SW 1271 (cell line): ENCODE data around the gene SRSF5.
"Not testable (repeated sequence)": the region's sequence is repeated elsewhere in the genome, so short reads cannot be mapped to it uniquely, and the experiment has no call there.

Experiments
- DNase-seq, 2 experiments: peaks; one replicate each; lab custom pipeline; 2025; lab: John Stamatoyannopoulos, UW

Gene SRSF5

DNA sequence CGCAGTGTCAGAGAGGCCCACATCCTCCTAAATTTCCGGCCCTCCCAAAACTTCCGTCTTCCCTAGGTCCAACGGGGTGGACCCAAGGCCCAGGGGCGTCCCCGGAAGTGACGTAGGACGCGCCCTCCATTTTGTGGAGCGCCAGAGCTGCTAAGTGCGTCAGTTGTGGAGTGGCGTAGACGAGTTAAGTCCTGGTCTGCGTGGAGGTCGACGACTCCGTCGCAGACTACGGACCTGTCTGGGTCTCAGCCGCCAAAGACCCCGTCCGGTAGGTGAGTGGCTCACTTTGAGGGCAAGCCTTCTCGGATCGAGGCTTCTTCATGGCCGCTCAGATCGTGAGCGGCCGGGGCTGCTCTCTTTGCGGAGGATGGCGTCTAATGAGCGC, at the start of gene SRSF5:
Gene SRSF5 (plus strand): TSS at position 159 of the 385 bp plus-strand sequence. CDS start 1,015 bp downstream, outside the sequence.
- peak; percentile 92 to 95 for DNase-seq

DNA sequence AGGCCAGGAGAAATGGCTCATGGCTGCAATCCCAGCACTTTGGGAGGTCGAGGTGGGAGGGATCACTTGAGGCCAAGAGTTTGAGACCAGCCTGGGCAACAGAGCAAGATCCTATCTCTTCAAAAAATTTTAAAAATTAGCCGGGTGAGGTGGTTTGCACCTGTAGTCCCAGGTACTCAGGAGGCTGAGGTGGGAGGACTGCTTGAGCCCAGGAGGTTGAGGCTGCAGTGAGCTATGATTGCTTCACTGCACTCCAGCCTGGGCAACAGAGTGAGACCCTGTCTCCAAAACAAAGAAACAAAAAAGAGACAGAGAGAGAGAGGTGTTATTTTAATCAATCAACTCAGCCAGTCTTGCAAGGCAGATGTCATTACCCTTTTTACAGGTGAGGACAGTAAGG, 48.3 kb upstream of the SRSF5 start:
- not testable (repeated sequence) for DNase-seq

DNA sequence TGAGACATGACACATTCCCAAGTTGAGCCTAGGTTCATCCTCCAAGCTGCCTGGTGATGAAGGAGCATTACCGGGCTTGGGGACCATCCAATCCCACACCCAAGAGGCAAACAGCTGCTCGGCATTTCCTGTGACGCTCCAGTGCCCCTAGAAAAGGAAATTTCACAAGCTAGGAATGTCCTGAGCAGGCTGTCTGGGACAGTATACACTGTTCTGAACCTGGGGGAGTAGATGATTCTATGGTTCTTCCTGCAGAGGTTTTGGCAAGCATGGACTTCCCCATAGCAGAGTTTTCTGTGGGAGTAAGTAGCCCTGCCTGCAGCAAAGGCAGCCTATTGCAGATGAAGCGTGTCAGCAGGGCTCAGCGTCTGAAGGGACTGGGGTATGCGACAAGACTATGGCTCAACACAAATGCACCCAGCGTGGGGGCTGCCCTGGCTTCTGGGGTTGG, 47.4 kb upstream of the SRSF5 start:
- DNase-seq = no peak

DNA sequence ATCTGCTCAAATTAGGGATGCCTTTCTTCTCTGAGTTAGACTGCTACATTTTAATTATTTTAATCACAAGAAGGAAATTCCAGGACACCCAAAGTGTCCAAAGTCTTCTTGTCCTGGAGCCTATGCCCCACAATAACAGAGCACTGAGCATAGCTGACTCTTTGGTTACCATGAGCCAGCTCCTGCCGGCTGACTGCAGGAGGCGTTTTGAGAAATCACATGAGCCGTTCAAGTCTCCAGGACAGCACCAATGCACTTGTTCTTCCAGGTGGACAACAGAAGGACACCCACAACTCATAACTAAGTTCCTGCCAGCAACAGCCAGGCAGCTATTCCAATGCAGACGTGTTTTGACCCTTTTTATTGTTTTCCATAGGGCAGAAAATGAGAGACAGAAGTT, 46.0 kb upstream of the SRSF5 start:
- no peak for DNase-seq

DNA sequence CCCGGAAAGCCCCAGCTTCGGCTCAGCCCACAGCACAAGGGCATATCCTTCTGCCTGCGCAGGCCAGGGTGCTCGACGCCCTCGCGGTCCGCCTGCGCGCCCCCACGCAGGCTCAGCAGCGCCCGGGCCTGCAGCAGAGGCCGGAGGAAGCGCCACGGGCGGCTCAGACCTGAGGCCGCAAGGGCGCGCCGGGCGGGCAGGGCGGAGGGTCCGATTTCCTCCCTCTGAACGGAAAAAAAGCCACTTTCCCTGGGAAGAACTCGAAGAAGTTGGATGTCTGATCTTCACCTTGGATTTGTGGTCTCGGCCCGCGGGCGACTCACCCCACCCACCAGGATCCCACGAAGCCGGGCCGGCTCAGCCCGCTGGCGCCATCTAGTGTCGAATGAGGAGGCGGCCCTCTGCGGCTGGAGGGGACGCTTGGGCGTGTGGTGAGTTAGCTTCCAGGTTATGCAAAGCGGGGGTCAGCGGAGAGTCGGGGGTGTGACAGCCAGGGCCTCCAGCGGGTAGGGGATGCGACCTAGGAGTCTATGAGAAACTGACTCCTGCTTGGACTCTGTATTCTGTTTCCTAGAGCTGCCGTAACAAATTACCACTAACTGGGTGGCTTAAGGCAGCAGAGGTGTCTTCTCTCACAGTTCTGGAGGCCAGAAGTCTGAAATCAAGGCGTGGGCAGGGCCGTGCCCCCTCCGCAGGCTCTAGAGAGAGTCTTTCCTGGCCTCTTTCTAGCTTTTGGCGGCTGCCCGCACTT, 40.0 kb upstream of the SRSF5 start:
- DNase-seq = peak in 1 of 2 experiments; percentile 60

DNA sequence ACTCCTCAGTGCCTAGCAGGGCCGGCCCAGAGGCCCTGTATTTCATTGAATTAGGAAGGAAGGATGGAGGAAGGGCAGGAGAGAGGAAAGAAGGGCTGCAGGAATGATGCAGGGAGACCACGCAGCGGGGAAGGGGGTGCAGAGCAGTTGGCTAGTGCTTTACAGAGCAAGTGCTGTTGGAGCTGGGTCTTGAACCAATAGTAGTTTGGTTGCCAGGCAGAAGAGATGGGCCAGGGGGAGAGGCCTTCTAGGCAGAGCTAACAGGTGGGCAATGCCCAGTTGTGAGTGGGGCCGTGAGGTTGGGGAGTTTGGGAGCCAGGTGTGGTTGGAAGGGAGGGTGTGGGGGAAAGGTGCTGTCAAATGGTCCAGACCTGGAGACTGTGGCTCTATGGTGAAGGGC, 39.1 kb upstream of the SRSF5 start:
- DNase-seq = no peak

DNA sequence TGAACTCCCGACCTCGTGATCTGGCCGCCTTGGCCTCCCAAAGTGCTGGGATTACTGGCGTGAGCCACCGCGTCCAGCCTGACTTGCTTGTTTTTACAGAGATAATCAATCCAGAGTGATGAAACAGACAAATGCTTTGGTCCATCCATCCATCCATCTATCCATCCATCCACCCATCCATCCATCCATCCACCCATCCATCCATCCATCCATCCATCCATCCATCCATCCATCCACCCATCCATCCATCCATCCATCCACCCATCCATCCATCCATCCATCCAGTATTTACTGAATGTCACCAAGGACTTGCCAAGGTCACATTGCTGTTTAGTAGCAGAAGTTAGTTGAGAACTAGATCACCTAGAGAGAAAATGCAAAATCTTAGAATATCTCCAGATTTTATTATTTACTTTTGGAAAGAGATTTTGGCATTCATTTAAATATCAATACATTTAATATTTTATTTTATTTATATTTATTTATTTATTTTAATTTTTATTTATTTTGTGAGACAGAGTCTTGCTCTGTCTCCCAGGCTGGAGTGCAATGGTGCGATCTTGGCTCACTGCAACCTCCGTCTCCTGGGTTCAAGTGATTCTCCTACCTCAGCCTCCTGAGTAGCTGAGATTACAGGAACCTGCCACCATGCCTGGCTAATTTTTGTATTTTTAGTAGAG, 34.9 kb upstream of the SRSF5 start:
- DNase-seq = not testable (repeated sequence)

DNA sequence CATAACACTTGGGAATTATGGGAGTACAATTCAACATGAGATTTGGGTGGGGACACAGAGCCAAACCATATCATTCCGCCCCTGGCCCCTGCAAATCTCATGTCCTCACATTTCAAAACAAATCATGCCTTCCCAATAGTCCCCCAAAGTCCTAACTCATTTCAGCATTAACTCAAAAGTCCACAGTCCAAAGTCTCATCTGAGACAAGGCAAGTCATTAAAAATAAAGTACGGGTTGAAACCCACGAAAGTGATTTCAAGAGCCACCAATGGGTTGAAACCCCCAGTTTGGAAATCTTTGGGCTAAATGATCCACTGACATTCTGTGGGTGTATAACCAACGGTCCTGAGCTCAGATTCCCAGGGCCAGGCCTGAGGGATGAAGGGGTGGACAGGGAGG, 30.5 kb upstream of the SRSF5 start:
- not testable (repeated sequence) for DNase-seq

DNA sequence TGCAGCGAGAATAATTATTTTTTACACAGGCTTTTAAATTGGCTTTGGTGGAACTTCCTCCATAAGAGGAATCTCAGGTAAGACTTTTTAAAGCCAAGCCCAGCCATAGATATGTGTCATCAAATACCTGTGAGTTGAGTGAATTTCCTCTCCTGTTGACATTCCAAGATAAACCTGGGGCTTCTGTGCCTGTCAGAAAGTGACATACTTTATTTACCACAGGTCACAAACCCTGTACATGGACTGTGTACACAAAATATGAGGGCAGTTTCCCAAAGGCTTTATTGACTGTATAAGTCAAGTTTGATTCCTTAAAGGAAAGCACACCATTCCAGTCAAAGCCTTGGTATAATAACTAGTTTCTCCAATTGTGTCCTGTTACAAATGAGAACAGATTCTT, 25.9 kb upstream of the SRSF5 start:
- no peak for DNase-seq

DNA sequence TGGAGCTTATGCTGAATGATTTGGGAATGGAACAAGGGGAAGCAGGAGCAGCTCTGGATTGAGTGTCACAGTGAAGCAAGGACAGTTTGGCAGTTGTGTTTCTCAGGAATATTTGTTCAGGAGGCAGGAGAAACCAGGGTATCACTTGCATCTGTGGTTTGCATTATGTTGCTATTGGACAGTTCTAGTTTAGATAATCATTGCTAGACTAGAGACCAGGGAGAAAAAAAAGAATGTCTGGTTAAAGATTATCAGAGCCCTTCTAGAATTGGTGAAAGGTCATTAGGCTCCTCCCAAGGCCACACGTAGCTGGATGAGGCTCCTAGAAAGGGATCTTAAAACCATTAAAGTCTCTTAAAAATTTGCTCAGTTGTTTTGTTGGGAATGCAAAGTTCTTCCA, 17.0 kb upstream of the SRSF5 start:
- DNase-seq = no peak

DNA sequence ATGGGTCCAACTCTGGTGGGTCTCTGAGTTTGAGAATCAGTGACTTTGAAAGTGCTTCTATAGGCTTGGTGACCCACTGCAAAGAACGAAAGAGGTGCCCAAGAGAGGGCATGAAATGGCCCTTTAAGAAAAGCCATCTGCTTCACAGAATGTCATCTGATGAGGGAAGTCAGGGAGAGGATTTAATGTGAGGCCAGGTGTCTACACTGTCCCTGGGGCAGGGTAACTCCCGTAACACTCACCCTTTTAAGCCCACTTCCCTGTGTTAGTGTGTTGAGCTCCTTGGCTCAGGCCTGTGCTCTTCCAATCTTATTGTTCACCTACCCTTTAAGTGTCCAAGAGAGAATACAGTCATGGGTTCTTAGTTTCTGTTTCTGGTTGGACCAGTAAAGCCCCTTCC, 16.4 kb upstream of the SRSF5 start:
- no peak for DNase-seq

DNA sequence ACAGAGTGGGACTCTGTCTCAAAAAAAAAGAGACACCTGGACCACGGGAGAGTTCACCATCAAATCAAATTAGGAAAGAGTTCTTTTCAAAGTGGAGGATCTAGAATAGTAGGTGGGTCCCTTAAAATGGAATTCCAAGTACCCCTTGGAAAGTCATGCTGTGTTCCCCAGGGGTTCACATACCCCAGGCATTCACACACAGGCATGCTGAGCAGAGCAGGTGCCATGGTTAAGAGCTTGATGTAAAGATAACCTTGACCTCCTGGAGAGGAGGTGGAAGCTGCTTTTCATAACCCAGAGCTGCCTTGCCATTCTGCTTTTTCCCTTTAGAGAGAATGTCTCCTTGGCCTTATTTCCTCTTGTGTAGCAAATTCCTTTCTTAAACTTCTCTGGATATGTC, 14.2 kb upstream of the SRSF5 start:
- no peak for DNase-seq

DNA sequence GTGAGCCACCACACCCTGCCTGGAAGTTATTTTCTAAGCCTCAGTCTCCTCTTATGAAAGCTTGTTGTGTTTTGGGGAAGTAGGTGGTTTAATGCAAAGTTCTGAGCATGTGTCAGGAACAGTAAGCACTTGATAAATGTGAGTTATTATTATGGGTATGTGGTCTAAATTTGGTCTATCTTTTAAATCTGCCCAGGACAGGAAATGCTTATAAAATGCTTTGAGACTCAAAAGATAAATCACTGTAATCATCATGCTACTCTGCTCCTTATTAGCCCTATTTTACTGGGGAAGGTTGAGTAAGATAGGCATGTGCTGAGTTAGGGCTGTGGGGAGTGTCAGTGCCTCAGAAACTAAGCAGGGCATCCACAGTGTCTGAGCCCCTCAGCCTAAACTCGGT, 13.1 kb upstream of the SRSF5 start:
- DNase-seq = no peak

DNA sequence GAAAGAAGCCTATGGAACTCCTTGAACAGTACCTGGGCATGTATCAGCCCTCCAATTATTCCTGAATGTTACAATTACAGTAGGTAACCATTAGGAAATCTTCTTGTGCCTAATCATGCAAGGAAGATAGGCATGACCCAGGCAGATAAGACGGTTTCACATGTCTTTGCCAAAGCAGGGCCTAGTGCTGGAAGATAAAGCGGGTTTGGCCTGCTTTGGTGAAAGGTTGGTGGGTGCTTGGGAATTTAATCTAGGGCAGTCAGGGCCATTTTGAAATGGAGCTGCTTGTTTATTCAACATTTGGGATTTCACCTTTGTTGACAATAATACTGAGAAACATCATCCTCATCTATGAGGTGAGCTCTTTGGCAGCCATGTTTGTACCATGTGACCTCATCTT, 12.5 kb upstream of the SRSF5 start:
- DNase-seq = no peak

DNA sequence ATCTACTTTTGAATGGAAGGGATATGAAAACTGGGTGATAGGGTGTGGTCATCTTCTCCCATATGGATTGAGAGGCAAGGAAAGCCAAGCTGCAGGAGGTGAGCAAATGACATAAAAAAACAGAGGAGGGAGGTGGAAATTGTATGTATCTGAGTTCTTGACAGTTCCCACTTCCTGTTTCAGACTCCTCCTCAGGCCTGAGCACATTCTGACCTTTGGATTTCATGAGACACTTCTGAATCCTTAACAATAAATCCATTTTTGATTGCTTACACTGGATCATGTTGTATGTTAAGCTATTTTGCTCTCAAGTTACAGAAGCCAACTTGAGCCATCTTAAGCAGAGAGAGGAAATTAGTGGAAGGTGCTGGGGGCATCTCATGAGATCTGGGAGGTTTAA, 11.6 kb upstream of the SRSF5 start:
- no peak for DNase-seq

DNA sequence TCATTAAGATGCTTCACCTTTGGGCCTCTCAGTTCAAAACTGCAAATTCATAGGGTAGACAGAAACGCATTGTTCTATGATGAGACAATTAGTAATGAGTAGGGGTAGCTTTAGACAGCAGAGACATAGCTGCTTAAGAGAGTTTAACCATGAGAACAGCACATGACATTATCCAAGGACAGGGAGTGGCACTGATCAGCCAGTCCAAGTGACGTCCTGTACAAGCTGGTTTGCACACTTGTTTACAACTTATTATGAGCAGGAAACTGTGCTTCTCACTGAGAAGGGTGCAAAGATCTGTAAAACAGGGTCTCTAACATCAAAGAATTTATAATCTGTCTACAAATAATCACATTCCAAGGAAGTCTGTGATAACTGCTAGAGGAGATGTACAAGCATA, 11.2 kb upstream of the SRSF5 start:
- DNase-seq = no peak

DNA sequence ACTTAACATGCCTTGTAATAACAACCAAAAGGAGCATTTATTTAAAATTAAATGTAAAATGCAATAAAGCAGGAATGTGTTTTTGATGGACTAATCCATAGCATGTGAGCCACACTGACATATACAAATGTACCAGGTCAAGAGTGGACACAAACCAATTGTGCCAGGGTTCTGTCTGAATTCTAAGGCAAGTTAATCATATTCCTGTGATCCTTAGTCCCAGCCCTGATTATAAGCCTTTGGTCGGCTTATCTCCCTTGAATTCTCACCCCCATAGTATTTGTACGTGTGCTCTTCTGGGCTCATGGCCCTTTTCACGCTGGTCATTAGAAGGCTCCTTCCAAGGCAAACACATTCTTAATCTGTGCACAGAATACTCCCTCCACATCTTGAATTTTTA, 10.6 kb upstream of the SRSF5 start:
- DNase-seq = no peak

DNA sequence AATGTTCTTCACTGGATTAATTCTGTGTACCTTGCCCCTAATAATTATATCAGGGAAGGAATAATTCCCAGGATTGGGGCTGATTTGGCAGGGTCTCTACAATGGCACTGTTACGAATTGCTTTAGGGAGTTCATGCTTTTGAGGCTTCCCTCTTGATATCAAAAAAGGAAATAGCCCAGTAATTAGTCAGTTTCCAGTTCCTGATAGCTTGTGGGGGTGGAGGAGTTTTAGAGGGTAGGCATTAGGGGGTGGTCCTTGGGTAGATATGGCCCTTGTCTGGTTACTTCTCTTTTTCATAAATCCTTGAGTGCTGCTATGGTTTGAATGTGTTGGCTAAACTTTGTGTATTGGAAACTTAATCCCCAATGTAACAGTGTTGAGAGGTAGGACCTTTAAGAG, 6.1 kb upstream of the SRSF5 start:
- DNase-seq = no peak

DNA sequence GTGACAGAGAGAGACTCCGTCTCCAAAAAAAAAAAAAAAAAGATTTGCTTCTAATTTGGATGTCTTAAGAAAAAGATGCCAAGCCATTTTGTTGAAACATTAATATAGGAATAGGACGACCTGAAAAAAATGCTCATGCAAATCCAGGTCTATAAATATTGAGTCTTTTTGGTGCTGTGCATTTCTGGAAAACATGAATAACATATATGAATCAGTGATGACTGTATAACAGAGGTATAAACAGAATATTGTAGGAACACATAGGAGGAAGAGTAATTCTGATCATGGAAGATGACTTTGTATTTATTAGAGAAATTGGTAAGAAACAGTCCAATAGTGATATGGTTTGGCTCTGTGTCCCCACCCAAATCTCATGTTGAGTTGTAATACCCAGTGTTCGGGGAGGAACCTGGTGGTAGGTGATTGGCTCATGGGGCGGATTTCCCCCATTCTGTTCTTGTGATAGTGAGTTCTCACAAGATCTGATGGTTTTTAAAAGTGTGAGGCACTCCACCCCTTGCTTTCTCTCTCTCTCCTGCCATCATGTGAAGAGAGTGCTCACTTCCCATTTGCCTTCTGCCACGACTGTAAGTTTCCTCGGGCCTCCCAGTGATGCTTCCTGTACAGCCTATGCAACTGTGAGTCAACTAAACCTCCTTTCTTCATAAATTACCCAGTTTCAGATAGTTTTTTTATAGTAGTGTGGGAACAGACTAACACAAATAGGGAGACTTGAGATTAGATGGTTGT, 3.0 kb upstream of the SRSF5 start:
- no peak for DNase-seq

DNA sequence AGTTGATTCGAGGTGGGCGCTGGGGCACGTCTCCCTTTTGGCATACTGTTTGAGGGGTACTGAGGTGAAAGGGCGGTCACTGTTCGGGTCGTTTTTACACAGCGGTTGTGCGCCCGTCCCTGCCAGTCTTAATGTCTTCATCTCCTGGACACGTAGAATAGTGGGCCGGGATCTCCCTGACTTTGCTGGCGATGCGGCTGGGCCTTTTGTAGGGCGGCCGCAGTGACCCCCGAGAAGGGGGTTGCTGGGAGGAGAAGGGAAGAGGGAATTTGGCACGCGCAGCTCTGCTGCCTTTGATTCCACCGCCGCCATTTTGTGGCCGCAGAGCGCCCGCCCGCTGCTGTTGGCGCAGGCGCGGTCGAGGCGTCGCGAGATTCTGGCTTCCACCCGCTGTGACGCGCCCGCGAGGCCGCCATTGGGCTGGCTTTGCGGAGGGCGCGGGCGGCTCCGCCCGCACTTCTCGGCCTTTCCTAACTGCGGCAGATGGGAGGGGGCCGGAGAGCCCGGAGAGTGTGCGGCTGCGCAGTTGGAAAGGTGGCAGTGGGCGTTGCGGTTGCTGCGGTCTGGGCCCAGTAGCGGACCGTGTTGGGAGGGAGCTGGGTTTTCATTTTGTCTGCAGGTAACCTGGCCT, 542 bp downstream of the SRSF5 start:
- DNase-seq = peak; percentile 48 to 77

DNA sequence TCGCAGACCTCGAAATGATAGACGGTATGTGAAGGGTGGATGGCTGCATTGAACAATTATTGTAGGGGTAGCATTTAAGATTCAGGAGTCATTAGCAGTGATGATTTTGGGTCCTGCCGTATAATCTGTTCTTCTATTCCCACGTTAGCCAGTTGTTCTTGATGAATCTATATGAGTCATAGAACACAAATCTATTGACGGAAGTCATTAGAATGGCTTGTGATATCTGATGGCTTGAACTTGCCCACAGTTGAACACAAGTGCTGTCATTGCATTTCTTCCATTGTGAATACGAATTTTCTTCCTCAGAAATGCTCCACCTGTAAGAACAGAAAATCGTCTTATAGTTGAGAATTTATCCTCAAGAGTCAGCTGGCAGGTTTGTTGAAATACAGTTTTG, 1.9 kb downstream of the SRSF5 start:
- no peak for DNase-seq

DNA sequence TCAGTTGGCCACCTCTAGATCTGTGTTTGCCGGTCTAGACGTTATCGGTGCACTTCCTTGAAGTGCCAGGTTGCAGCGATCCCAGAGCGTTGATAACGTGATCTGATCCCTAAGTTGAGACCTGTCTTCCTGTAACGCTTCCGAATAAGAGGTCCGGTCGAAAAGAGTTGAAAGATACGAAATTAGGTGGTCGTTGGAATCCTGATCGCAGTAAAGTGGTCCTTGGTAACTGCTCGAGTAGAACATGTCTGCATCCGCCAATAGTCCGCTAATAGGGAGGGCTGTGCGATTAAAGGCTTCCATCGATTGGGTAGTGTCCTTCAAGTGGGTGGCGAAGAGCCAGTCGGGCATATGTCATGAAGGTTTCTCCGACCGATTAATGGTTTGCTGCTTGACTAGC, 2.7 kb downstream of the SRSF5 start:
- DNase-seq = no peak

DNA sequence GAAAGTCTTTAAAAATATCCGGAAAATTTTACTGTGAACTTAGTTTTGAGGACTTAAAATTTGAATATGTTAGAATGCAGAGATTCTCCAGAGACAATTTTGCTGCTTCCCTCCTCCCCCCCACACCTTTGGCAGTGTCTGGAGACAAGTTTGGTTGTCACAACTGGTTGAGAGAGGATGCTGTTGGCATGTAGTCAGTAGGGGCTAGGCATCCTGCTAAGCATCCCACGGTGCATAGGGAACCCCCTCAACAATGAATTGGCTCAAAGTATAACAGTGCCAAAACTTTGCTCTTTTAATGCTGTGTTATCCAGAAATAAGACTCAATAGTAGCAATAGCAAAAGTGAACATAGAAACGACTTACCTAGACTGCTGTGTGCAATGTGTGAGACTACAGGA, 3.6 kb downstream of the SRSF5 start:
- DNase-seq = no peak
